ENCODE results near the gene ANO10. TPM values are rescaled to one million over a fixed set of nuclear protein-coding genes. Genes with fewer than 3 reads are reported as not detected.

ANO10 gene
- total RNA-seq, 1 experiment from 2014 or later, result 9.7 TPM

GRCh38 chr3:43582866-43583265 is 38.9 kb downstream of the ANO10 start:
- DNase-seq (ENCODE audit: low spot score), result no peak
- CTCF ChIA-PET, result no interaction called here
- Histone ChIP-seq H3K27me3 (replicated peaks; ENCODE audit: insufficient read depth, low read depth, low read length, poor library complexity) (no peaks in the 10 kb centered on the region), H3K4me1 (ENCODE audit: insufficient read depth, low read length, poor library complexity, severe bottlenecking) (no peaks in the 10 kb centered on the region), H3K9me3 (ENCODE audit: low read depth, low read length, poor library complexity, severe bottlenecking) (no peaks in the 10 kb centered on the region), H3K4me3 (ENCODE audit: low read depth, low read length, poor library complexity, severe bottlenecking) (no peak overlapping the region), H3K36me3 (ENCODE audit: insufficient read depth, low read length, poor library complexity, severe bottlenecking) (no peaks in the 10 kb centered on the region), H3K27ac (ENCODE audit: low read depth, low read length, poor library complexity, severe bottlenecking) (no peak overlapping the region)
- POLR2A ChIA-PET (ENCODE audit: low non-redundant PET), result no interaction called here
- BruUV-seq (replicated peaks), result no TSS peak
- TF ChIP-seq EZH2 (IDR thresholded peaks at IDR 0.05; ENCODE audit: borderline replicate concordance, low read depth, low read length, poor library complexity, severe bottlenecking) (no peak), CTCF (conservative IDR thresholded peaks at IDR 0.05; ENCODE audit: low read depth, low read length) (no peak)
- intact Hi-C loops (cut with micrococcal nuclease; ENCODE audit: unreplicated experiment), result no loop called here

- Histone ChIP-seq H3K9me3 (ENCODE audit: low read depth, low read length, poor library complexity, severe bottlenecking) (no peaks in the 10 kb centered on the region), H3K27ac (ENCODE audit: low read depth, low read length, poor library complexity, severe bottlenecking) (no peak overlapping the region), H3K4me1 (ENCODE audit: insufficient read depth, low read length, poor library complexity, severe bottlenecking) (no peaks in the 10 kb centered on the region), H3K27me3 (replicated peaks; ENCODE audit: insufficient read depth, low read depth, low read length, poor library complexity) (no peaks in the 10 kb centered on the region), H3K4me3 (ENCODE audit: low read depth, low read length, poor library complexity, severe bottlenecking) (no peak overlapping the region), H3K36me3 (ENCODE audit: insufficient read depth, low read length, poor library complexity, severe bottlenecking) (no peaks in the 10 kb centered on the region)
- DNase-seq (ENCODE audit: low spot score), result no peak
- intact Hi-C loops (cut with micrococcal nuclease; ENCODE audit: unreplicated experiment), result no loop called here
- CTCF ChIA-PET, result no interaction called here
- no peak for TF ChIP-seq CTCF (conservative IDR thresholded peaks at IDR 0.05; ENCODE audit: low read depth, low read length)
- no peak for TF ChIP-seq EZH2 (IDR thresholded peaks at IDR 0.05; ENCODE audit: borderline replicate concordance, low read depth, low read length, poor library complexity, severe bottlenecking)
- no TSS peak for BruUV-seq (replicated peaks)
- POLR2A ChIA-PET (ENCODE audit: low non-redundant PET), result no interaction called here
These were observed 40.5 kb downstream of the ANO10 start for GRCh38 chr3:43581343-43581742.

- H3K9me3 ChIP-seq (ENCODE audit: low read depth, low read length, poor library complexity, severe bottlenecking), result no peaks in the 10 kb centered on the region
- no peak for TF ChIP-seq CTCF (conservative IDR thresholded peaks at IDR 0.05; ENCODE audit: low read depth, low read length)
- TF ChIP-seq EZH2 (IDR thresholded peaks at IDR 0.05; ENCODE audit: borderline replicate concordance, low read depth, low read length, poor library complexity, severe bottlenecking), result no peak
These were observed 41.6 kb downstream of the ANO10 start for GRCh38 chr3:43580181-43580580.

More at GRCh38 chr3:43580181-43580580, 41.6 kb downstream of the ANO10 start:
- no peak overlapping the region for H3K4me3 ChIP-seq (ENCODE audit: low read depth, low read length, poor library complexity, severe bottlenecking)
- DNase-seq (ENCODE audit: low spot score), result no peak
- intact Hi-C loops (cut with micrococcal nuclease; ENCODE audit: unreplicated experiment), result no loop called here
- no peaks in the 10 kb centered on the region for H3K36me3 ChIP-seq (ENCODE audit: insufficient read depth, low read length, poor library complexity, severe bottlenecking)
- ChIA-PET POLR2A (ENCODE audit: low non-redundant PET) (interaction anchor here (0.6 kb wide), 1 partner anchor 222 kb away, joined by 4 read pairs; no protein-coding TSS in a partner anchor), CTCF (no interaction called here)
- H3K4me1 ChIP-seq (ENCODE audit: insufficient read depth, low read length, poor library complexity, severe bottlenecking), result no peaks in the 10 kb centered on the region
- H3K27me3 ChIP-seq (replicated peaks; ENCODE audit: insufficient read depth, low read depth, low read length, poor library complexity), result no peaks in the 10 kb centered on the region
- no TSS peak for BruUV-seq (replicated peaks)
- no peak overlapping the region for H3K27ac ChIP-seq (ENCODE audit: low read depth, low read length, poor library complexity, severe bottlenecking)
